Lung microvascular endothelial cell (primary cell): ENCODE data around the gene NPAS3. TPM values are rescaled to one million over a fixed set of nuclear protein-coding genes. Genes with fewer than 3 reads are reported as not detected.

ENCODE experiments used
- DNase-seq, 2 donors: peaks; one replicate each; pipeline versions ENCODE4 v3.0.0 to v3.0.0-alpha.2; 2010; ENCODE audit warnings: low read depth in 2 of 2
- total RNA-seq: library from RNA; depleted of rRNA; stranded (reverse); fragments of >200 nt; gene quantifications from 2 replicates; pipeline ENCODE4 v1.2.1, GENCODE V29; 2014

NPAS3 gene
- total RNA-seq, 1 donor from 2014 or later, result 0.20 TPM

DNA sequence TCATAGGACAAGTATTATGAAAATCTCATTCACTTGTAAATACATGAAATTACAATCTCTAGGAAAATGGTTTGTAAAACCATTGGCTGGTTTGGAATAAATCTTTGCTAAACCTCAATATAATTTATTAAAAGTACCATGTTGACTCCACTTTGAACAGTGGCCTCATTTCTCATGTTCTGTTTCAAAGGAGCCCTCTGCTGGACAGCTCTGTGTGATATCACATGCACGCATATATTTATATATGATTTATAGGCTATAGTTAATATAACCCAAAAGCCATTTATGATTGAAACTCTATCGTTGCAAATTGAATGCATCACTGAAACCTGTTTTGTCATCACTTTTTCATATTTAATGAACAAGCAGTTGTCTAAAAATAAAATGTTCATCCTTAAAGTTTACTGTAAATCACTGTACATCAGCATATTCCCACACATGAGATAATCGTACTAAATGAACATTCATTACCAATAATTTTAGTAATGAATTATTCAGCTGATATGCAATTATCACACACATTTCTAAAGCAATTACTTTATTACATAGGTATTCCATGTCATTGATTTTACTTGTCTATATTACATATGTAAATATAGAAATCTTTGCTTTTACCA, 493.8 kb downstream of the NPAS3 start:
- peak; percentile 46 to 72 for DNase-seq

DNA sequence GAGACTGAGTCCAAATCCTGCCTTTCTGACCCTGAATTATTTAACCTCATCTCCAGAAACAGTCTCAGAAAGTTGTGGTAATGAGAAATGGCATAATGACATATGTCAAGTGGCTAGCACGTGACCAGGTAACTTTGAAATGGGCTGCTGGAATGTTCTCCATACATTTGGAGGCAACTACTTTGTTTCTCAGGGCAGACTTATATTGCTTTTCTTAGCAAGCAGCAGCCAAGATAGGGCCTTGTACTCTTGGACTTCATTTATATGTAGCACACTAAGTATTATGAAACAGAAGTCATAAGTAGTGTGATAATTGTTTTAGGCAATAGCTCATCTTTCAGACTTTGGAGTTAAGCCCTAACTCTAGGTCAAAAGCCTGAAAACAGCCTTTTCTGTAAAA, 494.7 kb downstream of the NPAS3 start:
- DNase-seq, result no peak

DNA sequence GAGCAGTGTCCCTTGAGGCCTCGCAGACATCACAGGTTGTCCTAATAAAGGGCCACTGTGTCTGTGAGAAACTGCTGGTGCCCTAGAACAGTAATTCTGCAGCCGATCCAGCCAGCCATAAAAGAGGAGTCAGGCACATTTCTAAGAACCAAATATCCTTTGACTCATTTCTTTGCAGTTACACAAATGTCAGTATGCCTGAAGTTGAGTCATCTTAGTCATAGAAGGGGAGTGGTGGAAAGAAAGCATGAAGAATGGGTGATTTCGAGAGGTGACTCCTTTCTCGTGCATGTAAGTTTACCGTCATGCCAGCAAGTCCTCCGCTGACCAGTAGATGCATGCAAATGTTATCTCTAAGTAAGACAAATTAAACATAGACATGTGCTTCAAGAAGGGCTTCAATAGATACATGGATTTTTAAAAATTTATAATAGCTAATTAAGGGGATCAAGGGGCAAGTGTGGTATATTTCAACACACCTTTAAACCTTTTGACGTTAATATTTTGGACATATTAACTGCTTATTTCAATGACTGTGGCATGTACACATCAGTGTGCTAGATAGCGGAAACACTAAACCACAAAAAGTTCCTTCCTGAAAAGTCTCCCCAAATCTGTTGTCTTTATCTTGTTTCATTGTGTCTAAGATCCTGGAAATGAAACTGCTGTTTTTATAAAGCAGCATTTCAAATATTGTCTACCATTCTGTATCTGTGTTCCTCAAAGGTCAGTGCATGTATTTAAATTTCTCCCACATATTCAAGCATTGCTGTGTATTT, 497.4 kb downstream of the NPAS3 start:
- DNase-seq, result peak in 1 of 2 donors; percentile 10

DNA sequence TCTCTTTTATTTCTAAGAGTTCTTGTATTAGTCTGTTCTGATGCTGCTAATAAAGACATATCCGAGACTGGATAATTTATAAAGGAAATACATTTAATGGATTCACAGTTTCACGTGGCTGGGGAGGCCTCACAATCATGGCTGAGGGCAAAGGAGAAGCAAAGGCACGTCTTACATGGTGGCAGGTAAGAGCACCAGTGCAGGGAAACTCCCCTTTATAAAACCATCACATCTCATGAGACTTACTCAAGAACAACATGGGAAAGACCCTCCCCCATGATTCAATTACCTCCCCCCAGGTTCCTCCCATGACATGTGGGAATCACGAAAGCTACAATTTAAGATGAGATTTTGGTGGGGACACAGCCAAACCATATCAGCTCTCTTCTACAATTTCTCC, 503.0 kb downstream of the NPAS3 start:
- DNase-seq, result no peak

DNA sequence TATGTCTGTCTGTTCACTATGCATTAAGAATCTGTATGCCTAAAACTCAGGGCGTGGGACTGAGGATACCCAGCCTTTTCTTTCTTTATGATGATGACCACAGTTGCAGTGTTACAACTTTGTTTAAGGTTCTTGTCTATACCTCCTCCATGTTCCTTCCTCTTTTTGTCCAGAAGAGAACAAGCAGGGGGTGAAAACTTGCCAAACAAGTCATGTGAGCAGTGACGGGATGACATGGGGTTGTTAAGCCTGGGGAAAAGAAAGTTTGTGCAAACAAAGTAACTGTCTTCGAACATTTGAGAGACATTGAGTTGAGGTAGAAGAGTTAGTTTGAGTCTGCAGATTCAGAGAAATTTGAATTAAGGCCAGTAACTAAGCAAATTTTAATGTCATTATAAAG, 505.5 kb downstream of the NPAS3 start:
- no peak for DNase-seq

DNA sequence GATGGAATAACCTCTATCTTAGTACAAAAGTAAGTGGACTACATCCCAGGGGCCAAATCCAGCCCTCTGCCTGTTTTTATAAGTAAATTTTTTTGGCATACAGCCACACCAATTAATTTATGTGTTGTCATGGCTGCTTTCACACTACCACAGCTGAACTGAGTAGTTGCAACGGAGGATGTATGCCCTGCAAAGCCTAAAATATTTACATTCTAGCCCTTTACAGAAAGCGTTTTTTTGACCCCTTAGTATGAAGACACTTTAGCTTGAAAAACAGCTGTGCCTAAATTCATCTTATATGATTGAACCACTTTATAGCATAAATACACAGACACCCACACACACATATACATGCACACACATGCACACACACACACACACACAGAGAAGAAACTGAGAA, 510.6 kb downstream of the NPAS3 start:
- no peak for DNase-seq

DNA sequence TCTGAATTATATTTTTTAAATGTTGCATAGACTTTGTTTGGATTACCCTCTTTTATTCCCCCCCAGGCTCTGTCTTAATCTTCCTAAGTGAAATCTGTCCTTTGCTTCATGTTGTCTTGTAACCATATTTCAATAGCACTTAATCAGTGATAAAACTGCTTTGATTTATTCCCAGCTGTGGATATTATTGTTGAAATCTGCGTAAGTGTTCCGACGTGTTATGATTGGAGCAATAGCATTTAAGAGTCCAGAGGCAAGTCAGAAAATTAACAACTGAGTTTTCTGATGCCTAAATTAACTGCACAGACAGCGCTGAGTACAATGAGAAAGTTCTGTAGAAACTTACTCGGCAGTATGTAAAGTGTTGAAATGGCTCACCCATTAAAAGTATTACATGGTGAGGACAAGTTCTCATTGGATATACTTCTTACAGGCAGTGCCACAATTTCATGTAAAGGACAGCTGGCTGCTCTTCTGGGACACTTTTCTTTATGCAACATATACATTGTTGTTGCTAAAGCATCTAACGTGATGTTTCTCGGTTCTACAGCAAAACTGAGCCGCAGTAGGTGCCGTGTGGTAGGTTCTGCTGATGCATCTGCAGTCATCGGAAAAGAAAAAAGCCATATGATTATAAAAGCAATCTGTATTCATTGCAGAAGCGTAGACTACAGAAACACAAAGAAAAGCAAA, 511.2 kb downstream of the NPAS3 start:
- DNase-seq, result no peak

DNA sequence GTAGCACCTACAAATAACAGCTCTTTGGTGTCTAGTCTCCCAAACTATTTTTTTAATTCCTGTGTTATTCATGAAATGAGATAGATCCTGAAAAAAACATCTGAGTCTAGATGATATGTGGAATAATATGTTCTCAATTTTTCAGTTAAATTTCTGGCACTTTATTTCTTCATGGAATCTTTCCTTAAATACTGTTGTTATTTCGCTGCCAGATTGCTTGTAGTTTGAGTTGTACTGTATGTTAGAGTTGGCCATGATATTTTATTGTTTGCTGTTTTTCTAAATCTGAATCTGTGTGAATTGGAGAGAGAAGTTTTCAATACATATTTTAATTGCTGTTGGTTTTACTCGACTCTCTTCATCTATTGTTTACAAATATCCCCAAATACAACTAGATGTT, 511.7 kb downstream of the NPAS3 start:
- no peak for DNase-seq

DNA sequence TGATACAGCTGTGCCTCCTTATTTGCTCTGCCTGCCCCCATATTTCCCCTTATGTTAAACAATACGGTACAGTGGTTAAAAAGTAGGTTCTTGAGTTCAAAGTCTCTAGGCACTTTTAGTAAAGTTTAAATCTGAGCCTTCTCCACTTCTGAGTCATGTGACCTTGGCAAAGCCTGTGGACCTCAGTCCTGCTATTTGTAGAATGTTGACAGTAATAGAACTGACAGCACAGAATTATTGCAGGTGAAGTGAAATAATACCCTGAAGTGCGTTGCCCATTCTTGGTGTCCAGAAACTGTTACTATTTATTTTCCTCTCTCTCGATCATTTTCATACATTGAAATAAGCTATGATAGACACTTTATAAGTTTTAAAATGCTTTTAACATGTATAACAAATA, 512.5 kb downstream of the NPAS3 start:
- DNase-seq, result no peak

DNA sequence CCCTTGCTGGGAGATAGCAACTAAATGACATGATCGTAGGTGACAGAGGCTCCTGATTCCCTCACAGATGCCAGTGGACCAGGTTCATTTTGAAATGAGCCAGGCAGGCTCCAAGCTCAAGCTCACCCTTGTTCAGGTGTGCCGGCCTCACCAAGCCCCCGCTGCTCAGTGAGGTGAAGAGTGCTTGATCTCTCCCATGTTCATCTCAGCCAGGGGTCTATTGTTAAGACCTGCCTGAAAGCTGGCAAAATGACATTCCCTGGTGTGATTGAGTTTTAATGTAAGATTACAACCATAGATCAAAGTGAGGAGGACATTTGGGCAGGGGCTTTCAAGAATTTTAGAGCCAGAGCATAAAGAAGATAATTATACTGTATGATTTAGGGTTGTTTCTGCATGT, 514.3 kb downstream of the NPAS3 start:
- no peak for DNase-seq

DNA sequence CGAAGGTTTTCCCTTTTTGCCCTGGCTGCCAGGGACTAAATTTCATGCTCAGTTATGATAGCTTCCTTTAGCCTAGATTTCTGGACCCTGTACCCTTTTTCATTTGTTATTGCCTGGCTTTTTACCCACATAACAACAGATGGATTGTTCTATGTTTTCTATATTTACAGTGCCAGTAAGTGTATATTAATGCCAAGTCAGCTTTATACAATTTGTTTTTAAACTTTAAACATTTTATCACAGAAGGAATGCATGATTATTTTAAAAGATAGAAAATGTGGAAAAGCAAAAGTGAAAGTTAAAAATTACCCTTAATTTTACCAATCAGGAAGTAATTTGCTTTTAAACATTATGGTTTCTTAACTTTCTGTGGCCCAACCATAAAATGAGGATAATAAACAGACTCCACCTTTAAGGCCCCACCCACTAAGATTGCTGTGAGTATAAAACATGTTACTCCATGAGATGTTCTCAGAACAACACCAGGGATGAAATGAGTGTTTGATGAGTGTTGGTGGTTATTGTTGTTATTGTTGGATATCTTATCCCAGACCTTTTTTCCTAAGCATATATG, 515.4 kb downstream of the NPAS3 start:
- DNase-seq, result no peak

DNA sequence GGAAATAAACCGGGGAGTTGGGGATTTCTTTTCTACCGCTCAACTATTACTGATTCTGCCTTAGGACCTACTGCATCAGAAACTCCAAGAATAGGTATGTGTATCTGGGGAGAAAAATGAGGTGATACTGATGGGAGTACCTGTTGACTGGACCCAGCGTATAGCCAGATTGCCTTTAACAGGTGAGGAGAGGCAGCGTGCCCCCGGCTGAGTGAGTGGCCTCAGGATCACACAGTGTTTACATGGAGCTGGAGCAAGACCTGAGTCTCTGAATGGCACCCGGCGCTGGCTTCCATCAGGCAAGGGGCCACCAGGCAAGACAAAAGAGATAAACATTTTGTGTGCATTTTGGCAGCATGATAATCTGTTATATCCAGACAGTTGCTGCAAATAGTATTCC, 516.0 kb downstream of the NPAS3 start:
- DNase-seq, result no peak

DNA sequence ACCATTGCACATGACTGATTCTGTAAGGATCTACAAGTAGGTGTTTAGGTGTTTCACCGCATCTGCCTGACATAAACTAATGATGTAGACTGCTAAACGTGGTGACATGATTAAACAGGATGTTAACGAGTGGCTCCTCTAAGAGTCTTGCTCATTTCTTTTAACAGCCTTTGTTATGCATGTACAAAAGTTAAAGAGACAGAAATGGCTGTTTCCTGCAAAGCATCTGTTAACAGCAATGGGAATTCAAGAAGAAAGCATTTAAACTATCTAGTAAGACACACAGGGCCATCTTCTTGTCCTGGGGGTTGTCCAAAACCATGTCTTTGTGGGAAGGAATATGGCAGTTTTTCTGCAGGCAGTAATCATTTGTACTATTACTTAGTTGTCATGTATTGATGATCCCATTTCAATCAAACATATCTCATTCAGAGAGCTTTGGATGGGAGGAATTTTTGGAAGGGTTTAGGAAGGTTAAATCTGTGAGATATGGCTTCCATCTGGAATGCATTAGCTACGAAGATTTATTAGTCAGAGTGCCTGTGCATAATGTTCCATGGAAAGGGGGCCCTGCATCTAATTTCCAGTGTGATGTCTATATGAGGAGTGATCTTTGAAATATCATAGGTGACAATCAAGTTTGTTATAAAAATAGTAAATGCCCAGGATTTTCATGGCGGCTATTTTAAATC, 517.1 kb downstream of the NPAS3 start:
- no peak for DNase-seq

DNA sequence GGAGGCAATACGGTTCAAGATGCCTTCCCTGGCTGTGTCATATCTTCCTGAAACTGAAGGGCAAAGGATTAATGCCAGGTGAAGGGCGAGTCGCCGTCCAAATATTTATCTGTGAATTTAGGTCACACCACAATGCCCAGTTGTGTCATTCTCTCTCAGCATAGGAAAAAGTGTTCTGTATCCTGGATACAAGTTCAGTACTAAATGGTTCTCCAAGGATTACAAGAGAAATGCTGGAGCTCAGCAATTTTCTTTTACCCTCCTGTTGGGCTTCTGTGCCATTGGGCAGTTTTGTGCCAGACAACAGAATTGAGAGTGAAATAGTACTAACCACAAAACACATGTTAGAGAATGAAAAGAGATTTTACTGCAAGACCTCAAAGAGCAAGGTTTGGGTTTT, 518.3 kb downstream of the NPAS3 start:
- no peak for DNase-seq

DNA sequence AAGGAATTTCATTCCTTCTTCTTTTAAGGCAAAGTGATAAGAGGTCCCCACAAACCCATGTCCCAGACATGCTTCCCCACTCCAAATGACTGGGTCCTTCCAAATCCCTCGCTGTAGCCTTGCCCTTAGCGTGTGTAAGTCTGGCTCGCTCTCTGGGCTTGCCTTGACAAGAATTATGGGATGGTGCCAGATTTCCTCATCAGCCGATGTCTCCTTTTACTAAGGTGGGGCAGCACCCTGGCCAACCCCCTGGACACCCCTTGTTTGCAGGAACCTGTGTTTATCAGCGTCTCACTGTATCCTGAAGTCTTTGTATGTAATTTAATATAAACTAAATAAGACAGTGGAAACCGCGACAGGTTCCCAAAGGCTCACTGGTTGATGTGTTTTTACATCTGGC, 518.9 kb downstream of the NPAS3 start:
- no peak for DNase-seq

DNA sequence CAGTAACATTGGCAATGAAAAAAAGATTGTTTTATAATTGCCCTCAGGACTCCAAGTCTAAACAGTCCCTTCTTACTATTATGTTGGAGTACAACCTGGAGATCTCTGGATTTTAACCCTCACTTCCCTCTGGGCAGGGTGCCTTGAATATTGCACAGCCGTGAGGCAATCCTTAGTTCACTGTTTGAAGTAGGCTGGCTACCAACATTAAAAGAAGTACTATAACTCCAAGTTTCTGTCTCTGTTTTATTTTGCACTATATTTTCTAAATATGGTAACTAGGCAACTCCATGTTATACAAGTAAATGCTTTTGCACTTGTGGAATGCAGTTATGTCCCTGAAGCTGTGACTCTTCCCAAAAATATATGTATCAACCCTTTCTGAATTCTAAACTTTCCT, 521.5 kb downstream of the NPAS3 start:
- no peak for DNase-seq

DNA sequence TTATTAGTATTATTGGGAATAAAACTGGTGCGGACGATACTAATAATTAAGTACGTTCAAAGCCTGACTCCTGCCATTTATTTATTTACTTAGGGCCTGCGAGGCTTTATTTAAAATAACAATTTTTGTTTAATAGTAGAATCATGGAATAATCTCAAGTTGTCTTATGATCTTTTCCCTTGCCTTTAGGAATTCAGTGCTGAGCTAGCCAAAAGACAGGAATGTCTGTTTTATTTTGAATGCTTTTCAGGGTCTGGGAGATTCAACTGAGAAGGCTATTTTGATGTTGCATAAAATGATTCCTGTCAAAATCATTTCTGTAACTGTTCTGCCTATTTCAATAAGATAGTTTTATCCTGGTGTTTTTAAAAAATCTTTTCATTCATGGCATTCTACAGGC, 522.4 kb downstream of the NPAS3 start:
- no peak for DNase-seq

DNA sequence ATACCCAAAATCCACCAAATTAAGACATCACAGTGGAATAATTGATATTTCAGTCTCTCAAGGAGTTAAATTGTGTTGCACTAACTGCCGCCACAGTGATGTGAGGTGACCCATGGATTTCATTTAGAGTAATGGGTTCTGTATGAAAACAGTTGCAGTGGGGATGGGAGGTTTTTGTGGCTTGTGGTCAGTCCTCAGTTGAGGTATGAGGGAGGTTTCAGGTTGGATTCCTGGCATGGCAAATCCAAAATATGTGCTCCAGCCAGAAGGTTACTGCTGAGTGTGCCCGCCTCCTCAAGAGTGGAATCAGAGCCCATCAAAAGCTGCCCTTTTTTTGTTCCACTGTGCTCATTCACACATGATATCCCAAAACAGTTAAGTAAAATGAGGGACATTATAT, 525.1 kb downstream of the NPAS3 start:
- no peak for DNase-seq

DNA sequence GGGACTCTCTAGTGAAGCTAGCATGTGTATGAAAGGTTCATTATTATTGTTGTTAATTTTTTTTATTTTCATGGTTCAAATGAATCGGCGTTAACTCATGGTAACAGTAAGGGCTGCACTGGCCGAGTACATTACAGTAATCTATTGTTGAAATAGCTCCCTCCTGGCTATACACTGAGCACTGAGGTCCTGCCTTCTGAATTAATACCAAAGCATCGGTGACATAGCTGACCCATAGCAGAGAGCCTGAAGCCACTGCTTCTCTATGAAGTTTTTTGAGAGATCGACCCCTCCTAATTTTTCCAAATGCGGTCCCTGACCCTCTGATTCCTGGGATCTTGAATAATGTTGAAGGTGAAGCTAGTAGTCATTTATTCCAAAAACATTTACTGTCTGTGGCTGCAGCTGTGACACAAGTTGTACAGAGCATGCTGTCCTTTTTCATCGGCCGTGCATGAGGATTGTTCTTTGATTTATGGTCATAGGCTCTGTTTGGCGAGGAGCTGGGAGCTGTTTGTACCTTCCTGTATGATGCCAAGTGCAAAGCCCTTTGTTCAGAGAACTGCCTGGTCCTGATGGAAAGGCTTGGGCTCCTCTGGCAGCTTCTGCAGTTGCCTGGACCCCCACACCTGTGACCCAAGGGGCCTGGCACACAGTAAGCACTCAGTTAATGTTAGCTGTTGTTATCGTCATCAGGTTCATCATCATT, 525.7 kb downstream of the NPAS3 start:
- no peak for DNase-seq

DNA sequence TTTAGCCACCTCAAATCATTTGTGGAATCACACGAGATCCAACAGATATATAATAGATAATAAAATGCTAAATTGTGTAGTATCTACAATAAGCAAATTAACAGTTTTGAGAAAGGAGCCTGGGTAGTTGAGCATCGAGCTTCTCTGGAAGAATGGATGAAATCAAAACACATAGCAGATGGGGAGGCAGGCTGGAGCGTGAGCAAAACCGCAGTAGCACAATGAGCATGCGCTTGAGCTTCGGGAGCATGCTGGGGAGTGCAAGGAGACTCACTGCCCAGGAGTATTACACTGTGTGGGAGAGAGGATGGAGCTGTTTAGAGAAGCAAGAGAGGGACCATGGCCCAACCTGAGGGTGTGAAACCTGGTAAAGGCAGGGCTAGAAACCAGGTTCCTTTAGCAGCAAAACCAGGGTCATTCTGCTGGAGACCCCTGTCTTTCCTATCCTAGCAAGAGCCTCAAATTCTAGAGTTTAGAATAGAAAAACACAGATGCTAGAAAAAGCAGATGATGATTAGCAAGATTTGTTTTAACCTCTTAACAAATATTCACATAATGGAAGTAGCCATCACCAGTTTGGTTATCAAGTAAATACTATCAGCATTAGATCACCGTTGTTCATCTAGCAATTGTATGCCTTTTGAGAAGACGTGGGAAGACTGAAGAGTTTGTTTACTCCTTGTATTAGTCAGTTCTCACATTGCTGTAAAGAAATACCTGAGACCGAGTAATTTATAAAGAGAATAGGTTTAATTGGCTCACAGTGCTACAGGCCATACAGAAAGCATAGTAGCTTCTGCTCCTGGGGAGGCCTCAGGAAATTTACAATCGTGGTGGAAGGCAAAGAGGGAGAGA, 527.4 kb downstream of the NPAS3 start:
- DNase-seq, result no peak
